C4-2B (cell line): ENCODE data around the gene GNAI2.

Experiments used
- H3K27ac ChIP-seq: fragments of 450-650 bp; 2 replicates; pipeline ENCODE4 v1.5.1; 2017
- ZFX ChIP-seq: fragments of 450-650 bp; IDR thresholded peaks from 2 replicates; pipeline ENCODE4 v1.6.1; 2017
- TF ChIP-seq, protein P1 (sequence below): fragments of 450-650 bp; conservative IDR thresholded peaks from 2 replicates; pipeline ENCODE4 v1.5.1; 2017; ENCODE audit warnings: mild to moderate bottlenecking

The GNAI2 gene

GRCh38 chr3:50296721-50297383, 60.8 kb downstream of the GNAI2 start:
- TF ChIP-seq, protein P1, sequence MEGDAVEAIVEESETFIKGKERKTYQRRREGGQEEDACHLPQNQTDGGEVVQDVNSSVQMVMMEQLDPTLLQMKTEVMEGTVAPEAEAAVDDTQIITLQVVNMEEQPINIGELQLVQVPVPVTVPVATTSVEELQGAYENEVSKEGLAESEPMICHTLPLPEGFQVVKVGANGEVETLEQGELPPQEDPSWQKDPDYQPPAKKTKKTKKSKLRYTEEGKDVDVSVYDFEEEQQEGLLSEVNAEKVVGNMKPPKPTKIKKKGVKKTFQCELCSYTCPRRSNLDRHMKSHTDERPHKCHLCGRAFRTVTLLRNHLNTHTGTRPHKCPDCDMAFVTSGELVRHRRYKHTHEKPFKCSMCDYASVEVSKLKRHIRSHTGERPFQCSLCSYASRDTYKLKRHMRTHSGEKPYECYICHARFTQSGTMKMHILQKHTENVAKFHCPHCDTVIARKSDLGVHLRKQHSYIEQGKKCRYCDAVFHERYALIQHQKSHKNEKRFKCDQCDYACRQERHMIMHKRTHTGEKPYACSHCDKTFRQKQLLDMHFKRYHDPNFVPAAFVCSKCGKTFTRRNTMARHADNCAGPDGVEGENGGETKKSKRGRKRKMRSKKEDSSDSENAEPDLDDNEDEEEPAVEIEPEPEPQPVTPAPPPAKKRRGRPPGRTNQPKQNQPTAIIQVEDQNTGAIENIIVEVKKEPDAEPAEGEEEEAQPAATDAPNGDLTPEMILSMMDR: no peak
- TF ChIP-seq ZFX: no peak
- no peak overlapping the region for H3K27ac ChIP-seq

GRCh38 chr3:50297384-50297775, 61.4 kb downstream of the GNAI2 start:
- TF ChIP-seq, protein P1: no peak
- no peak overlapping the region for H3K27ac ChIP-seq

GRCh38 chr3:50297896-50298725, 62.1 kb downstream of the GNAI2 start:
- peak overlapping the region; percentile 83 for H3K27ac ChIP-seq
- no peak for TF ChIP-seq ZFX
- TF ChIP-seq, protein P1: no peak; the same call in 1 of the 2 replicates

DNA sequence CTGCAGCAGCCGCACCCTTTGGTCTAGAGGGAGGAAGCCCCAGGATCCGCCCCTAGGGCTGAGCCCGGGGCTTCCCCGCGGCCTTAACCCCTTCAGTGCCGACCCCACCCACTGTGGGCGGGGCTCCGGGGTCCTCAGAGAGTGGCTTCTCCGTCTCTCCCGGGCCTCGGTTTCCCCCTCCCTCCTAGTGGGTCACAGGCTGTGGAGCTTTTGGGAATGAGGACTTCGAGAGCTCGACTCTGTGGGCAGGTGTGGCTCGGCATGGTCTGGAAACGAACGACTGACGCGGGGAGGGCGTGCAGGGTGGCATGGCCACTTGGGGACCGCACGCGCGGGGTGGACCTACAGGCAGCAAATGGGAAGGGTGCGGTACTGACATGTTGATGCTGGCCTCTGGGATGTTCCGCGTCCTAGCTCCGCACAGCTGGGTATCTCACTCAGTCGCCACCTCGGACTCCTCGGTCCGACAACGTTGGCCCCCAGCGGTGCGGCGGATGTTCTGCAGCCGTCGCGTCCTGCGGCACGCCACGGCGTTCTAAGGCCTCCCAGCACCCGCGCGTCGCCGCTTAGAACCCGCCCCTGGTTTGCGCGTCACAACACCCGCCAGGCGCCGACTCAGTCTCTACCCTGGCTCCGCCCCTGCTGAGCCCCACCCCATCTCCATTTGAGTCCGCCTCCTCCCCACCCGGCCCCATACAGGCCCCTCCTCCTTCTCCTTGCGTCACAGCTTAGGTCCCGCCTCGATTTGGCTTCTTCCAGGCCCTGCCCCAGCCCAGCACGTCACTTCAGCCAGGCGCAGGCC, 63.0 kb downstream of the GNAI2 start, which contains the start of the genes HYAL3 and NAA80:
HYAL3 (minus strand) TSS at position 570 of the 802 bp plus-strand sequence. CDS start 3,803 bp downstream, outside the sequence.
NAA80 (minus strand) TSS at position 570 of the 802 bp plus-strand sequence. CDS start 1,942 bp downstream, outside the sequence.
- no peak for TF ChIP-seq ZFX
- TF ChIP-seq, protein P1: no peak; the same call in 1 of the 2 replicates
- H3K27ac ChIP-seq: peak within 1 kb of the TSS; percentile 83

DNA sequence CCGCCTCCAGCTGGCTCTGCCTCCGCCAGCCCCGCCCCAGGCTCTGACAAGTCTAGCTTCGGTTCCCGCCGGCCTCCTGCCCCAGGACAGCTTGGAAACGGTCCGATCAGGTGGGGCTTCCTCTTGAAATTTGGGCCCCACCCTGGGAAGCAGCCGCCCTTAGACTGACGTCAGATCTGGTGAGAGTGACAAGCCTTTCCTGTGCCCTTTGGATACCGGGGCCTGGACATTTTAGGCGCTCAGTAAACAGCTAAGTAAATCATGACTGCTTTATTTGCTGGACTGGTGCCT, 63.6 kb downstream of the GNAI2 start:
- no peak for TF ChIP-seq ZFX
- H3K27ac ChIP-seq: peak overlapping the region; percentile 83

DNA sequence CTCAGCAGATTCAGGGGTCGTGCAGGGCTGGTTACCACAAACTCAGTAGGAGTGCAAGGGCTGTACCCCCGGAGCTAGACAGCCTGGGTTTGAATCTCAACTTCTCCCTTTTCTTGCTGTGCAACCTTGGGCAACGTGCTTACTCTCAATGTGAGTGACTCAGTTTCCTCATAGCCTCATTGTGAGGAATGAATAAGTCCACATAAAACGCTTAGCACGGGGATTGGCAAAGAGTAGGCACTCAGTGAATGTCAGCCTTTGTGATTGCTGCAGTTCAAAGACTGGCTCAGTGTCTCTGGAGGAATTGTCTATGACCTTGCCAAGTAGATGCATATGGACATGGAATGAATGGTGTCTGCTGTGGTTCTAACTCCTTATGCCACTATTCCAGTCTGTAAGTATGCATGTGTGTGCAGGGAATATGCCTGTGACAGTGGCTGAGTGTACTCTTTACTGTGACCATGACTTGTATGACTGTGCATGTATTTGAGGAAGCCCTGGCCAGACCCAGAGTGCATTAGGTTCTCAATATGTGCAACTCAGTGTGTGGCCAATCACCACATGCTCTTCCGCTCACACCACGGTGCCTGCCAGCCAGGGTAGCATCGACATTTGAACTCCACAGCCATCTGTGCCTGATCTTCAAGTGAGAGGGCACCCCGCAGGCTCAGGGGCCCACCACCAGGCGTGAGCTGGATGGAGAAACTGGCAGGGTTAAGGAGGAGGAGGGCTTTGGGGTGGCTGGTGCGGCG, 64.1 kb downstream of the GNAI2 start:
- H3K27ac ChIP-seq: peak overlapping the region; percentile 83
- peak; percentile 23; the same call in 1 of the 2 replicates for TF ChIP-seq ZFX
- TF ChIP-seq, protein P1: no peak

- H3K27ac ChIP-seq: peak overlapping the region; percentile 83
Measured at GRCh38 chr3:50300681-50301254, 64.8 kb downstream of the GNAI2 start.

More at GRCh38 chr3:50300681-50301254, 64.8 kb downstream of the GNAI2 start:
- TF ChIP-seq ZFX: no peak
- TF ChIP-seq, protein P1: no peak
